Measurements from ENCODE around the gene AKAP6.
A peak's percentile ranks its signal among the peaks of the same experiment; 100 is the strongest.

Gene AKAP6

DNA sequence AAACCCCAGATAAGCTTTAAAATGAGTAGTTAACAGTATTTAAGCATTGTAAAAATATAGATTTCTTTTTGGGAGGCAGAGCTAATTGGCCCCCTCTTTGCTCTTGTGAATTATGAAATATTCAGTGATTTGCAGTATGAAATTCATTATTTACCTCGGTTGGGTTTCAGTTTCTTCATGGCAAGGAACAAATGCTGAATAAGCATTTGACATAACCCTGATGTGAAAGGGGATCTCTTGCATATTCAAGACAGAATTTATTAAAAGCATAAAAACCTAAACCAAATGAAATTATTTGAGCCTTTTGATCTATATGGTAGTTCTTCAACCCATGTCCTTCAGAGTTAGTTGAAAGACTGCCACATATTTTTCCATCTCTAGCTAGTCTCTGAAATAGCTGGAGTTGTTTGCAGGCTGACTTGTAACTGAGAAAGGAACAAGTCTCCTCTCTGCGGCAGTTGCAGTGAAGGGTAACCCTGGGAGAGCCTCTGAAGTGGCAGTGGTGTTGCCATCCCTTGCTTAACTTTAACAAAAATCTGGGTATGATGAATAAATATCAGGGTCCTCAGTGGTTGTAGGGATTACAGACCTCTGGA, 690 bp downstream of the AKAP6 start:
- Mint-ChIP-seq H3K27me3 (ENCODE audit: low read depth, poor library complexity) (peaks cover 3% of the 10 kb centered on the region), H3K4me3 (no peak overlapping the region), H3K36me3 (ENCODE audit: low read depth) (no peaks in the 10 kb centered on the region), H3K9me3 (no peaks in the 10 kb centered on the region), H3K4me1 (peaks cover 39% of the 10 kb centered on the region), H3K27ac (peak overlapping the region; percentile 89)
- TF ChIP-seq, protein P1, sequence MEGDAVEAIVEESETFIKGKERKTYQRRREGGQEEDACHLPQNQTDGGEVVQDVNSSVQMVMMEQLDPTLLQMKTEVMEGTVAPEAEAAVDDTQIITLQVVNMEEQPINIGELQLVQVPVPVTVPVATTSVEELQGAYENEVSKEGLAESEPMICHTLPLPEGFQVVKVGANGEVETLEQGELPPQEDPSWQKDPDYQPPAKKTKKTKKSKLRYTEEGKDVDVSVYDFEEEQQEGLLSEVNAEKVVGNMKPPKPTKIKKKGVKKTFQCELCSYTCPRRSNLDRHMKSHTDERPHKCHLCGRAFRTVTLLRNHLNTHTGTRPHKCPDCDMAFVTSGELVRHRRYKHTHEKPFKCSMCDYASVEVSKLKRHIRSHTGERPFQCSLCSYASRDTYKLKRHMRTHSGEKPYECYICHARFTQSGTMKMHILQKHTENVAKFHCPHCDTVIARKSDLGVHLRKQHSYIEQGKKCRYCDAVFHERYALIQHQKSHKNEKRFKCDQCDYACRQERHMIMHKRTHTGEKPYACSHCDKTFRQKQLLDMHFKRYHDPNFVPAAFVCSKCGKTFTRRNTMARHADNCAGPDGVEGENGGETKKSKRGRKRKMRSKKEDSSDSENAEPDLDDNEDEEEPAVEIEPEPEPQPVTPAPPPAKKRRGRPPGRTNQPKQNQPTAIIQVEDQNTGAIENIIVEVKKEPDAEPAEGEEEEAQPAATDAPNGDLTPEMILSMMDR (IDR thresholded peaks at IDR 0.05), result no peak
- DNase-seq, result no peak

- Mint-ChIP-seq H3K36me3 (ENCODE audit: low read depth) (no peaks in the 10 kb centered on the region), H3K4me1 (peaks cover 39% of the 10 kb centered on the region), H3K27me3 (ENCODE audit: low read depth, poor library complexity) (peaks cover 5% of the 10 kb centered on the region), H3K27ac (peak overlapping the region; percentile 53), H3K4me3 (no peak overlapping the region), H3K9me3 (no peaks in the 10 kb centered on the region)
- TF ChIP-seq, protein P1 (IDR thresholded peaks at IDR 0.05), result no peak
- no peak for DNase-seq
Measured at GRCh38 chr14:32330351-32331111, 1.4 kb downstream of the AKAP6 start.

- TF ChIP-seq, protein P1 (IDR thresholded peaks at IDR 0.05), result no peak
- Mint-ChIP-seq H3K36me3 (ENCODE audit: low read depth) (no peaks in the 10 kb centered on the region), H3K27me3 (ENCODE audit: low read depth, poor library complexity) (peaks cover 5% of the 10 kb centered on the region), H3K27ac (peak overlapping the region; percentile 64), H3K4me3 (no peak overlapping the region), H3K4me1 (peaks cover 39% of the 10 kb centered on the region), H3K9me3 (no peaks in the 10 kb centered on the region)
- no peak for DNase-seq
Measured at GRCh38 chr14:32331206-32331605, 2.1 kb downstream of the AKAP6 start.

DNA sequence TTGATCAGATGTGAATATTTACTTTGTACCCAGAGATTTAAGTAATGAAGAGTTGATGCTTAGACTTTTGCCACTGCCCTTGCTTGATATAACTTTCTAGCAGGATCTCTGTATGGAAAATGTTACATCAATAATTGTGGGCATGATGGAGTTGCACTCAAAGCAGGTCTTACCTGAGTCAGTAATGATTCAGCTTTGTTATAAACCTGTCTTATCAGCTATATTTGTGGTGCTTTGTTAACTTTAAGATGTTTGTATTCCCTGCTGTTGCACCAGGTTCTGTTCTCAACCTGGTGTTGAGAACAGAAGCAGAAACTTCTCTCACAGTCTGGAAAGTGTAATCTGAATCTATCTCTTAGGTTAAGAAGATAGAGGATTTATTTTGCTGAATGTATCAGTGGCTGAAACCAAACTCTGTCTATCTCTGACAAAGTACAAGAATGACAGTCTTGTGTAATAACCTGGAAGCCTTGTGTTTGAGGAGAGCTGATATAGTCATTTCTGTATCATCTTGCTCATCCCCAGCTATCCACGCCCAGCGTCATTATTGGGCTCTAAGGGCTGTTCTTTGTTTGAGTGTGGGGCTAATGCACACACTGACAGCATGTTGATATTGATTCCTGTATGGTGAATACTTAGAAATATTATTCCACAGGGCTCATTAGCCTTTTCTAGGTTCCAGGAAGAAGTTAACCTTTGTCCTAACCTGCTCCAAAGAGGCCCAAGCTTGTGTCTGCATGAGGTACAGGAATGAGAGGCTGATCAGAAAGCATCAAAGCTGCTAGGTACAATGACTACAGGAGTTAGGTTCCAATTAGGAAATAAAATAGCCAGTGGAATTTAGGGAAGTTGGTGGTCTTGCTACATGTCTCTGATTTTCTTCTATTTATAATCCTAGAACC, 3.6 kb downstream of the AKAP6 start:
- Mint-ChIP-seq H3K4me1 (peaks cover 37% of the 10 kb centered on the region), H3K4me3 (no peak overlapping the region), H3K27ac (no peak overlapping the region), H3K36me3 (ENCODE audit: low read depth) (no peaks in the 10 kb centered on the region), H3K9me3 (no peaks in the 10 kb centered on the region), H3K27me3 (ENCODE audit: low read depth, poor library complexity) (peaks cover 5% of the 10 kb centered on the region)
- TF ChIP-seq, protein P1 (IDR thresholded peaks at IDR 0.05), result no peak
- no peak for DNase-seq

GRCh38 chr14:32336702-32337101, 7.6 kb downstream of the AKAP6 start:
- Mint-ChIP-seq H3K27me3 (ENCODE audit: low read depth, poor library complexity) (peaks cover 5% of the 10 kb centered on the region), H3K4me3 (no peak overlapping the region), H3K9me3 (no peaks in the 10 kb centered on the region), H3K4me1 (no peaks in the 10 kb centered on the region), H3K27ac (no peak overlapping the region), H3K36me3 (ENCODE audit: low read depth) (no peaks in the 10 kb centered on the region)
- TF ChIP-seq, protein P1 (IDR thresholded peaks at IDR 0.05), result no peak
- DNase-seq, result no peak
